HepG2 (cell line): ENCODE measurements around the gene SLC9A5. TPM values are rescaled to one million over a fixed set of nuclear protein-coding genes. Genes with fewer than 3 reads are reported as not detected.

Source experiments
- CHCHD3 ChIP-seq: sonication (generic); formaldehyde crosslinking; IDR thresholded peaks from 2 replicates; pipeline ENCODE4 v1.8.0; 2022; ENCODE audit warnings: mild to moderate bottlenecking, missing genetic modification reagents, moderate library complexity
- DR1 ChIP-seq: sonication (generic); formaldehyde crosslinking; IDR thresholded peaks from 2 replicates; pipeline ENCODE4 v1.8.0; 2021; ENCODE audit warnings: mild to moderate bottlenecking, missing genetic modification reagents, inconsistent platforms
- FOXA1 ChIP-seq, 2 experiments: fragments of 450-650 bp in 1 of 2; sonication (generic) in 1 of 2; formaldehyde crosslinking in 1 of 2; IDR thresholded peaks; 2 replicates each; pipeline versions ENCODE4 v1.4.0 to v1.6.1; 2016 to 2020; ENCODE audit warnings: missing genetic modification reagents in 1 of 2
- FOXA3 ChIP-seq: IDR thresholded peaks from 2 replicates; pipeline ENCODE4 v1.6.1; 2016; ENCODE audit warnings: missing genetic modification reagents, missing compliant biosample characterization
- HMG20A ChIP-seq: IDR thresholded peaks from 2 replicates; pipeline ENCODE4 v1.6.1; 2016; ENCODE audit warnings: borderline replicate concordance
- KDM1A ChIP-seq: IDR thresholded peaks from 2 replicates; pipeline ENCODE4 v1.6.1; 2016; ENCODE audit warnings: missing compliant biosample characterization
- KDM5A ChIP-seq: fragments of 200-600 bp; sonication (generic); IDR thresholded peaks from 2 replicates; pipeline ENCODE4 v1.7.0; 2018; ENCODE audit warnings: antibody characterized with exemption, mild to moderate bottlenecking, low read length, borderline replicate concordance
- NFYB ChIP-seq: sonication (generic); formaldehyde crosslinking; IDR thresholded peaks from 2 replicates; pipeline ENCODE4 v1.4.0; 2020; ENCODE audit warnings: missing genetic modification reagents
- PAWR ChIP-seq: sonication (generic); formaldehyde crosslinking; IDR thresholded peaks from 2 replicates; pipeline ENCODE4 v1.4.0; 2020; ENCODE audit warnings: missing genetic modification reagents, mild to moderate bottlenecking, borderline replicate concordance
- POLR2A ChIP-seq, 2 experiments: IDR thresholded peaks; 2 replicates each; pipeline ENCODE4 v1.6.1; 2011; ENCODE audit warnings: low read depth in 2 of 2, low read length in 2 of 2, mild to moderate bottlenecking in 1 of 2, moderate library complexity in 1 of 2; ENCODE audit not compliant: insufficient read depth in 1 of 2
- SRF ChIP-seq: IDR thresholded peaks from 2 replicates; pipeline ENCODE4 v1.6.1; 2011; ENCODE audit warnings: mild to moderate bottlenecking, low read depth, low read length, moderate library complexity
- TCF7L2 ChIP-seq: IDR thresholded peaks from 2 replicates; pipeline ENCODE4 v1.6.1; 2011; ENCODE audit warnings: mild to moderate bottlenecking, low read depth, low read length, moderate library complexity
- ZFP36L2 ChIP-seq: sonication (generic); formaldehyde crosslinking; IDR thresholded peaks from 2 replicates; pipeline ENCODE4 v1.4.0; 2020; ENCODE audit warnings: missing genetic modification reagents
- ZNF546 ChIP-seq: sonication (generic); formaldehyde crosslinking; conservative IDR thresholded peaks from 2 replicates; pipeline ENCODE4 v1.8.1; 2023; ENCODE audit warnings: mild to moderate bottlenecking, missing genetic modification reagents
- ZNF7 ChIP-seq: IDR thresholded peaks from 2 replicates; pipeline ENCODE4 v1.6.1; 2016; ENCODE audit warnings: missing biosample characterization, missing genetic modification reagents
- polyA plus RNA-seq, 8 experiments: library from polyadenylated mRNA; depleted of rRNA in 3 of 8; stranded (reverse) in 7 of 8; unstranded in 1 of 8; fragments of >200 nt; fragmentation: Illumina TruSeq in 4 of 8; extraction: Trizol in 4 of 8; gene quantifications; 2 replicates each; pipeline versions ENCODE4 v1.2.1 to v1.2.3, GENCODE V29; 2011 to 2016; ENCODE audit warnings: low read depth in 4 of 8, missing spikeins in 1 of 8, mixed read lengths in 1 of 8; ENCODE audit not compliant: insufficient read depth in 1 of 8
- total RNA-seq, 5 experiments: library from RNA; depleted of rRNA; stranded (reverse); fragments of >200 nt; fragmentation: Illumina TruSeq; extraction: Trizol; gene quantifications; 2 replicates each; pipeline ENCODE4 v1.2.3, GENCODE V29; 2016; ENCODE audit warnings: low read depth in 1 of 5
- TF ChIP-seq, protein P1 (sequence below): sonication (generic); formaldehyde crosslinking; IDR thresholded peaks from 2 replicates; pipeline ENCODE4; 2020; ENCODE audit warnings: missing genetic modification reagents, mild to moderate bottlenecking, borderline replicate concordance
- TF ChIP-seq, protein P2 (sequence below): sonication (generic); formaldehyde crosslinking; IDR thresholded peaks from 2 replicates; pipeline ENCODE4 v1.8.0; 2023; ENCODE audit warnings: mild to moderate bottlenecking, missing genetic modification reagents
- TF ChIP-seq, protein P3 (sequence below): sonication (generic); formaldehyde crosslinking; IDR thresholded peaks from 2 replicates; pipeline ENCODE4 v1.5.1; 2020; ENCODE audit warnings: mild to moderate bottlenecking, missing genetic modification reagents
- TF ChIP-seq, protein P4 (sequence below): sonication (generic); formaldehyde crosslinking; conservative IDR thresholded peaks from 2 replicates; pipeline ENCODE4 v1.4.0; 2020; ENCODE audit warnings: missing genetic modification reagents

Gene SLC9A5
- total and polyA plus RNA-seq, 2 of the 13 experiments (the other 11 are each of a cell fraction or from before 2014, with no cell fraction given): 0.58 to 1.4 TPM

DNA sequence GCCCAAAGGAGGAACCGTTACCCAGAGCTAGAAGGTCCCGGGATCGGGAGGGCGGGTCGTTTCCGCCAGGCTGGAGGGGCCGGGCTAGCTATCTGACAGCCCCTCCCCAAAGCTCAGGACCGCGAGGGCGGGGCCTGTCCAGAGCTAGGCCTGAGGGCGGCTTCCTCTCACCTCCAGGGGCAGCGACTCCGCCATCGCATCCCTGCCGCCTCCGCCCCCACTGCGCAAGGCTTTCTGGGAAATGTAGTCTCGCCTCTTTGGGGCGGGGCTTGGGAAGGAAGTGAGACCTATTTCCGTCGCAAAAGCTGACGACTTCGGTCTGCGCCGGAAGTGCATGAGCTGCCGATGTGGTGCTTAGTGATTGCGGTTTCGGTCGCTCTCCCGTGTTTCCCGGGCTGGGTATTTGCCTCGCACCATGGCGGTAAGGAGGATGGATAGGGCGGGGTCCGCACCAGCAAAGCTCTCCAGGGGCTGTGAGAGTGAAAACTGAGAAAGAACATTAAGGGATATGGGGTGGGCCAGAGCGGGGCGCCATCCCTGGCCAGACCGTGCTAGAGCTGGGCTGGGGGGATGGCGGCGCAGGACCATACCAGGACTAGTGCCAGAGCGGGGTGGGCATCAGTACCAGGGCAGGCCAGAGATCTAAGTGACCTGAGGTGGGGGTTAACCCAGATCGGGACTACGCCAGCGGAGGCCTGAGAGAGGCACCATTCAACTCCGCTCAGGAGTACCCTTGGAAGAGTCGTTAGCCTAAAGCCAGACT lies 21.8 kb upstream of the SLC9A5 start, which contains the start of gene TMEM208 (continued):
- TF ChIP-seq FOXA1 (IDR thresholded peaks at IDR 0.05) (no peak), FOXA1 (CRISPR knock-in tag; IDR thresholded peaks at IDR 0.05) (no peak; the same call in 1 of the 2 replicates), KDM5A (peak; percentile 100), FOXA3 (peak; percentile 82), SRF (peak; percentile 94), ZNF7 (CRISPR knock-in tag) (no peak), CHCHD3 (CRISPR knock-in tag) (0 out of 2 replicates have a peak, but pooled peaks have one; percentile 5), KDM1A (CRISPR knock-in tag) (0 out of 2 replicates have a peak, but pooled peaks have one; percentile 41), ZNF546 (CRISPR knock-in tag) (0 out of 2 replicates have a peak, but pooled peaks have one; percentile 51), HMG20A (no peak), PAWR (CRISPR knock-in tag) (no peak), TCF7L2 (no peak), NFYB (CRISPR knock-in tag) (peak; percentile 41; the same call in 1 of the 2 replicates), POLR2A (IDR thresholded peaks at IDR 0.05; ENCODE audit: insufficient read depth in 1 of 2, low read depth in 2 of 2, low read length in 2 of 2) (peak; percentile 90 to 95), DR1 (CRISPR knock-in tag) (peak; percentile 66), ZFP36L2 (CRISPR knock-in tag) (0 out of 2 replicates have a peak, but pooled peaks have one; percentile 14)
- TF ChIP-seq, protein P1, sequence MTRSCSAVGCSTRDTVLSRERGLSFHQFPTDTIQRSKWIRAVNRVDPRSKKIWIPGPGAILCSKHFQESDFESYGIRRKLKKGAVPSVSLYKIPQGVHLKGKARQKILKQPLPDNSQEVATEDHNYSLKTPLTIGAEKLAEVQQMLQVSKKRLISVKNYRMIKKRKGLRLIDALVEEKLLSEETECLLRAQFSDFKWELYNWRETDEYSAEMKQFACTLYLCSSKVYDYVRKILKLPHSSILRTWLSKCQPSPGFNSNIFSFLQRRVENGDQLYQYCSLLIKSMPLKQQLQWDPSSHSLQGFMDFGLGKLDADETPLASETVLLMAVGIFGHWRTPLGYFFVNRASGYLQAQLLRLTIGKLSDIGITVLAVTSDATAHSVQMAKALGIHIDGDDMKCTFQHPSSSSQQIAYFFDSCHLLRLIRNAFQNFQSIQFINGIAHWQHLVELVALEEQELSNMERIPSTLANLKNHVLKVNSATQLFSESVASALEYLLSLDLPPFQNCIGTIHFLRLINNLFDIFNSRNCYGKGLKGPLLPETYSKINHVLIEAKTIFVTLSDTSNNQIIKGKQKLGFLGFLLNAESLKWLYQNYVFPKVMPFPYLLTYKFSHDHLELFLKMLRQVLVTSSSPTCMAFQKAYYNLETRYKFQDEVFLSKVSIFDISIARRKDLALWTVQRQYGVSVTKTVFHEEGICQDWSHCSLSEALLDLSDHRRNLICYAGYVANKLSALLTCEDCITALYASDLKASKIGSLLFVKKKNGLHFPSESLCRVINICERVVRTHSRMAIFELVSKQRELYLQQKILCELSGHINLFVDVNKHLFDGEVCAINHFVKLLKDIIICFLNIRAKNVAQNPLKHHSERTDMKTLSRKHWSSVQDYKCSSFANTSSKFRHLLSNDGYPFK: peak; percentile 97
- TF ChIP-seq, protein P2, sequence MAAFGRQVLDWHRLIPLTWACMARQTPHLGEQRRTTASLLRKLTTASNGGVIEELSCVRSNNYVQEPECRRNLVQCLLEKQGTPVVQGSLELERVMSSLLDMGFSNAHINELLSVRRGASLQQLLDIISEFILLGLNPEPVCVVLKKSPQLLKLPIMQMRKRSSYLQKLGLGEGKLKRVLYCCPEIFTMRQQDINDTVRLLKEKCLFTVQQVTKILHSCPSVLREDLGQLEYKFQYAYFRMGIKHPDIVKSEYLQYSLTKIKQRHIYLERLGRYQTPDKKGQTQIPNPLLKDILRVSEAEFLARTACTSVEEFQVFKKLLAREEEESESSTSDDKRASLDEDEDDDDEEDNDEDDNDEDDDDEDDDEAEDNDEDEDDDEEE: peak; percentile 87
- TF ChIP-seq, protein P3, sequence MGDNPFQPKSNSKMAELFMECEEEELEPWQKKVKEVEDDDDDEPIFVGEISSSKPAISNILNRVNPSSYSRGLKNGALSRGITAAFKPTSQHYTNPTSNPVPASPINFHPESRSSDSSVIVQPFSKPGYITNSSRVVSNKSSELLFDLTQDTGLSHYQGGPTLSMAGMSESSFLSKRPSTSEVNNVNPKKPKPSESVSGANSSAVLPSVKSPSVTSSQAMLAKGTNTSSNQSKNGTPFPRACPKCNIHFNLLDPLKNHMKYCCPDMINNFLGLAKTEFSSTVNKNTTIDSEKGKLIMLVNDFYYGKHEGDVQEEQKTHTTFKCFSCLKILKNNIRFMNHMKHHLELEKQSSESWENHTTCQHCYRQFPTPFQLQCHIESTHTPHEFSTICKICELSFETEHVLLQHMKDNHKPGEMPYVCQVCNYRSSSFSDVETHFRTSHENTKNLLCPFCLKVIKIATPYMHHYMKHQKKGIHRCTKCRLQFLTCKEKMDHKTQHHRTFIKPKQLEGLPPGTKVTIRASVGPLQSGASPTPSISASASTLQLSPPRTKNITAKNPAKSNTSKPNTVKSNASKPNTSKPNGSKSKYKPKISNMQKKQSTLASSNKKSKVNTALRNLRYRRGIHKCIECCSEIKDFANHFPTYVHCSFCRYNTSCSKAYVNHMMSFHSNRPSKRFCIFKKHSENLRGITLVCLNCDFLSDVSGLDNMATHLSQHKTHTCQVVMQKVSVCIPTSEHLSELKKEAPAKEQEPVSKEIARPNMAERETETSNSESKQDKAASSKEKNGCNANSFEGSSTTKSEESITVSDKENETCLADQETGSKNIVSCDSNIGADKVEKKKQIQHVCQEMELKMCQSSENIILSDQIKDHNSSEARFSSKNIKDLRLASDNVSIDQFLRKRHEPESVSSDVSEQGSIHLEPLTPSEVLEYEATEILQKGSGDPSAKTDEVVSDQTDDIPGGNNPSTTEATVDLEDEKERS (CRISPR knock-in tag): no peak; the same call in 1 of the 2 replicates
- TF ChIP-seq, protein P4, sequence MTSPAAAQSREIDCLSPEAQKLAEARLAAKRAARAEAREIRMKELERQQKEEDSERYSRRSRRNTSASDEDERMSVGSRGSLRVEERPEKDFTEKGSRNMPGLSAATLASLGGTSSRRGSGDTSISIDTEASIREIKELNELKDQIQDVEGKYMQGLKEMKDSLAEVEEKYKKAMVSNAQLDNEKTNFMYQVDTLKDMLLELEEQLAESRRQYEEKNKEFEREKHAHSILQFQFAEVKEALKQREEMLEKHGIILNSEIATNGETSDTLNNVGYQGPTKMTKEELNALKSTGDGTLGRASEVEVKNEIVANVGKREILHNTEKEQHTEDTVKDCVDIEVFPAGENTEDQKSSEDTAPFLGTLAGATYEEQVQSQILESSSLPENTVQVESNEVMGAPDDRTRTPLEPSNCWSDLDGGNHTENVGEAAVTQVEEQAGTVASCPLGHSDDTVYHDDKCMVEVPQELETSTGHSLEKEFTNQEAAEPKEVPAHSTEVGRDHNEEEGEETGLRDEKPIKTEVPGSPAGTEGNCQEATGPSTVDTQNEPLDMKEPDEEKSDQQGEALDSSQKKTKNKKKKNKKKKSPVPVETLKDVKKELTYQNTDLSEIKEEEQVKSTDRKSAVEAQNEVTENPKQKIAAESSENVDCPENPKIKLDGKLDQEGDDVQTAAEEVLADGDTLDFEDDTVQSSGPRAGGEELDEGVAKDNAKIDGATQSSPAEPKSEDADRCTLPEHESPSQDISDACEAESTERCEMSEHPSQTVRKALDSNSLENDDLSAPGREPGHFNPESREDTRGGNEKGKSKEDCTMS (CRISPR knock-in tag): no peak
